DMS 273 treated with DMSO at 0.1 percent for 48 hours (cell line): Measurements from ENCODE around the gene ST6GAL1.

Source experiments
- DNase-seq: peaks from one replicate; lab custom pipeline; 2025; lab: John Stamatoyannopoulos, UW

The ST6GAL1 gene

DNA sequence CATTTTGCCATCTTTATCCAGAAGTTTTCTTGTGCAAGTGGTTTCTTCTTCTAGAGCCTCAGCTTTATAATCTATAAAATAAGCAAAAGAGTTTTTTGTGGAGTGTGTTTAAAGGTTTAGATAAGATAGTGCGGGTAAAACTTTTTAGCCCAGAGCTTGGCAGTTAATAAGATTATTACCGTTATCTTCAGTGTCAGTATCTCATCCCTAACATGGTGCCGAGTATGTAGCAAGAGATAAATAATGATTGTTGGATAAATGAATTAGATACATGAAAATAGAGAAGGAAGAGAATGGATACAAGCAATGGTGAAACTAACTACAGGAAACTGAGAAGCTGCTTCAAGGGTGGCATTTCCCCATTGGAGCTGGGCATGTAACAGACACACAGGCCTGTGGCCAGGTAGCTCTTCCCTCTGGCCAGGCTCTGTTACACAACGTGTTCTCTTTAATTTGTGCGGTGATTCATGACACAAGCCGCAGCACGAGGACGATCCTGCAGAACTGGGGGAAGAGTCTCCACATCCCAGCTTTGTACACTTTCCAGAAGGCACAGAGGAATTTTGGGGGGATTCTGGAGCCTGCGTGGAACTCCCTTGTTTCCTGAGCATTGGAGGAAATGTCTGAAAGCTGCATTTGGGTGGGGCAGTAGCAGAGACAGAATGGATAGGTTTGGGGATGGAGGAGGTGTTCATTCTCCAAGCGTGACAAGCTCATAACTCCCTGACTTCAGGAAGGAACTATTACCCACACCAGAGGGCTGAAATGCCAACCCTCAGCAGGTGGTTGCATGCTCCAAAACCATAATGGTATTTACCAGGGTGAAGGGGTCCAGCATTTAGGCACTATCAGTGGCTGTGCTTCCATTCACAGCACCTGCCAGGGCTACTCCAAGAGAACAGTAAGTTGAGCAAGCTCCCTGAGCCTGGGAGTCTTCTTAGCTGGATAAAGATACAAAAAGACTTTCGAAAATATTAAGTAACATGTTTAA, 14.2 kb upstream of the ST6GAL1 start:
- DNase-seq = no peak

GRCh38 chr3:186917512-186918312, 12.6 kb upstream of the ST6GAL1 start:
- DNase-seq = no peak

DNA sequence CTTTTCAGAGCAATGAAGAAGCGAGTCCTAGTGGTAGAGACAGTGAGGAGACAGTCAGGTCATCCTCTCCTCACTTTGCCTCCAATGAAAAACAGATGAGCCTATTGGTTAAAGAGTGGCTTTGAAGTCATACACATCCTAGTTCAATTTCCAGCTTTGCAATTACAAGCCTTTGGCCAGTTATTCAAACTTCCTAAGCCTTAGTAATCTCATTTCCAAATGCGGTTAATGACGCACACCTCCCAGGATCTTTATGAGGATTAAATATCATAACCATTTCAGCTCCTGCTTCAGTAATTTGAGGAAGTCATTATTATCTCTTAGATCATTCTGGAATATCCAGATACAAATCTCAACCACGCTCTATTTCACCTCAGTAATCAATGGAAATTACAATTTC, 10.0 kb upstream of the ST6GAL1 start:
- no peak for DNase-seq

DNA sequence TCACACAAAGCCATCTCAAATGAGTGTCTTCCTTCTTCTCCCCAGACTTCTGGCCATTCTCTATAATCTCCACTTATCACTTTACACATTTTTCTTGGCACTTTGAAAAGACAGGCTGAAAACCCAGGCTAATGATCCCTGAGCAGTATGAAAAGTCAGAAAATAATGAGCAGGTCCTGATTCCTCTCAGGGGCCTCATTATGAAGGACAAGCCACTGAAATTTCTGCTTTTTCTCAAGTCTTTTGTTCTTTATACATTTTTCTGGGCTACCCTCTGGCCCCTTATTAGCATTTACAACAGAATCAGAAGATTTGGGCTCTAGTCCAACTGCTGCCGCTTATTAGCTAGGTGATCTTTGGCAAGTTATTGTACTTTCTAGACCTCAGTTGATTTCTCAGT, 9.5 kb upstream of the ST6GAL1 start:
- DNase-seq = no peak

GRCh38 chr3:186921578-186921977, 8.7 kb upstream of the ST6GAL1 start:
- DNase-seq = no peak

- no peak for DNase-seq
Observed at GRCh38 chr3:186922224-186922623, 8.1 kb upstream of the ST6GAL1 start.

DNA sequence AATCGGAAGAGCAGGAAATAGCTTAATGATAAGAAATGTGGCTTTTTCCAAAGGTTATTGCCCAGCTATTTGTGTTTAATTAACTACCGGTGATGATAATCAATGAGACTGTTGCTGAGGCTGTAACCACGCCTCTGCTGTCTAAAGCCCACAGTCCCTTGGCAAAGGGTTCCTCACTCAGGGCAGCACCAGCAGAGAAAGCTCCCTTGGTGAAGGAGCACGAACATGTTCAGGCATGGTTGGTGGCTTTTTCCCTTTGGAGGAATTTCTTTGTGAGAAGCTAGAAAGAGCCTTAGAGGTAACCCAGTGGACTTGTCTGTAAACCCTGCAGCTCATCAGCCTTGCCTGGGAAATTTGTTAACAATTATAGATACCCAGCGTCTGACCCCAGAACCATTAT, 7.5 kb upstream of the ST6GAL1 start:
- no peak for DNase-seq

- no peak for DNase-seq
Observed at GRCh38 chr3:186923241-186923640, 7.1 kb upstream of the ST6GAL1 start.

DNA sequence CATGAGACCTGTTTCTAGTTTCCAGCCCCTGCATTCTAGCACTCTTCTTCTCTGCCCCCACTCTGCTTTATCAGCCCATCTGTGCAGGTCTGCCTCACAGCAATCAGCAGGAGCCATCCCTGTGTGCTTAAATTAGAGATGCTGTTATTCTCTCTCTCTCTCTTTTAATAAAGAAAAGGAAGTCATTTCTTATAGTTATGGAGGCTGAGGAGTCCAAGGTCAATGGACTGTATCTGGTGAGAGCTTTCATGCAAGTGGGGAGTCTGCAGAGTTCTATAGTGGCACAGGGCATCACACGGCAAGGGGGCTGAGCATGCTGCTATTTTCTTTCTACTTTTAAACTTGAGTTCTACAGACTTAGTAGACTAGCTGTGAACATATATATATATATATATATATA, 4.5 kb upstream of the ST6GAL1 start:
- DNase-seq = no peak

DNA sequence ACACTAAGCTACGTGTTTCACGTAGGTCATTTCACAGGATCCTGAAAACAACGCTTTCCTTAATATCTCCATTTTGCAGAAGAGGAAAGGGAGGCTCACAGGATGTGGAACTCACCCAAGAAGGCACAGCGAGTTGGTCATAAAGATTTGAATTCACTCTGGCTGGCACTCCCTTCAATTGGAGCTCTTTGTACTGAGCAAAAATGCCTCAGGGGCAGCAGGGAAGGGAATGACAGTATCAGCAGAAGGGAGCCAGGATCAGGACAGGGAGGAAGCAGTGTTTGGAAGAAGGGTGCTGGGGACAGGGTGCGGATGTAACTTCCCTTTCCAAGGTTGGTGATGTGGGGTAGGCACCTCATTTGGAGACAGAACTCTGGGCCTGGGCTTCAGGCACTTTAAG, 1.1 kb upstream of the ST6GAL1 start:
- no peak for DNase-seq

- no peak for DNase-seq
Observed at GRCh38 chr3:186929685-186930084, 641 bp upstream of the ST6GAL1 start.

DNA sequence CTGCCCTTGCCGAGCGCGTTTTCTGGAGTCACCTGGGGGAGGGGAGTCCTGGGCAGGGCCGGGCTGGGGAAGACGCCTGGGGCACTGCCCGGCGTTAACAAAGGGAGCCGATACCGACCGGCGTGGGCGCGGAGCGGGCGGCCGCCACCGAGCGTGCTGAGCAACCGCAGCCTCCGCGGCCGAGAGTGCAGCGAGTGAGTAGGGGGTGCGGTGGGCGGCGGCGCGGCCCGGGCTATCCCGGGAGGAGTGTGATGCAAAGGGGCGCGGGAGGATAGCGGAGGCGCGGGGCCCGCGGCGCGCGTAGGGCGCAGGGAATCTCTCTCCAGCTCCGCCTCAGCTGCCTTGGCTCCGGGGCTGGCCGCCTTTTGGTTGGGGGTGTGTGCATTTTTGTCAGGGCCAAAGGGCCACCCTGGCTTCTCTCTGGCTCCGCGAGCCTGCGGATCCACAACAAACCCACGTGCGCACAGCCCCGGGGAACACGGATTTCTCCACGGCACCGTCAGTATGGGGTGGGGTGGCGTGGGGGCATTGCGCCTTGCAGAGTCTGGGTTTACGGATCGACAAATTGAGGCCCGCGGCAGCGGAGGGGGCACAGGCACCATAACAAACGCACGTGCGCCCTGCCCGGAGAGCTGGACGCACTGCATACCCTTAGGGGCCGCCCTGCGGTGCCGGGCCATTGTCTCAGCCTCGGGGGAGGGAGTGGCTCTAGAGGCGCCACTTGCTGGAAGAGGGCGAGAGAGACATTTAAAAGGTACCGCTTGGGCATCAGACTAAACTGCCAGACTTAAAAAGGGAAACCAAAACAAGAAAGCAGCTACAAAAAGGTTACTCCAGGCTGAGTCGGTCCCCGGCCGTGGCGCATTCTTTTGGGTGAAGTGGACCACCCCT, 560 bp downstream of the ST6GAL1 start:
- peak; percentile 32 for DNase-seq

GRCh38 chr3:186931532-186932280, 1.4 kb downstream of the ST6GAL1 start:
- DNase-seq = peak; percentile 41

DNA sequence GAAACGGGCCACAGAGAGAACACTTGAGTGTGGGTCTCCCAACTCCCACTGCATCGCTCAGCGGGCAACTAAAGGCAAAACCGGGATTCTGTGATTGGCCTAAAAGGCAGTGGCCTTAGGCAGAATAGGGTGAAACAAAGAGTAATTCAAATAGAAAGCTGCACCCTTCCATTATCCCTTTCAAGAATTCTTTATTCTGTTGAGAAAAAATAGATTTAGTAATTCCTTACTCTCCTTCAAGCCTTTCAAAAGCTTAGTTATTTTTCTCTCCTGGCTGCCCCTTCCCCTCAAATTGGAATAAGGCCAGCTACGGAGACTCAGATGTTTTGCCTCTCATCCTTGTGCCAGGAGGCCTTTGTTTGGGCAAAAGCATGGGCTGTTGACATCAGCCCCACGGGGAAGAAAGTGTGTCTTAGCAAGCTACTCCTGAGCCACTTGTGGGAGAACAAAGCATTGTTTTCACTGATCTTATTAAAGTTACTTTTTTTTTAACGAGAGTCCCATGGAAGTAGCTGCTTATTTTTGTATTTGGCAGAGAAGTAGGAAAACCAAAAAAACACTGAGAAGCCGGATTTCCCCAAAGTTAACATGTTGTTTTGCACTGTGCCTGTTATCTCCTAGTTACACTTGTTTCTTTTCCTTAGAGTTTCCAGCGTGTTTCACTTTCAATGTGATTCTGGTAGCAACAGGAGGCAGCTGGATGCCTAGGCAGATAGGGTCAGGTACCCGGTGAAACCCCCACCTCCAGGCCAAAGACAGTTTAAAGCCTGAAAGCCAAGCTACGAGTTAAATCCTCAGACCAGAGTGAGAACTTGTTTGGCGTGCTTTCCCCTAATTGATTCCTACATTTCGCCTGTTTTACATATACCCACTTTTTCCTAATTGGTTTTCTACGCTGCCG, 2.2 kb downstream of the ST6GAL1 start:
- DNase-seq = no peak

DNA sequence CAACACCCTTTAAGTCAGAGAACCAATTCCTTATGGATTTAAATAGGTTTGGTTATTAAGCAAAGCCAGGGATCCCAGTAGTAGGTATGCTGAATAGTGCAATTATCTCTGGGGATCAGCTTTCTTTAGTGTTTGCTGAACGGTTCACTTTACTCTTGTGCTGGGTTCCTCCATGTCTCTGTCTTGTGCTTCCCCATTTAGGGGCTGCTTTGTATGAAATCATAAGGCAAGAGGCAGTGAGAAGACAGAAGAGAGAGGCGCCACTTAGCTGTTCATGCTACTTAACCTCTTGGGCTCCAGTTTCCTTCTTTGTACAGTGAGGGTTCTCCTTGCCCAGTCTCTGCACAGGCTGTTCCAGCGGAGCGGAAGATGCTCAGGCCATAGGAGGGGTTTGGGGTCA, 3.5 kb downstream of the ST6GAL1 start:
- no peak for DNase-seq

DNA sequence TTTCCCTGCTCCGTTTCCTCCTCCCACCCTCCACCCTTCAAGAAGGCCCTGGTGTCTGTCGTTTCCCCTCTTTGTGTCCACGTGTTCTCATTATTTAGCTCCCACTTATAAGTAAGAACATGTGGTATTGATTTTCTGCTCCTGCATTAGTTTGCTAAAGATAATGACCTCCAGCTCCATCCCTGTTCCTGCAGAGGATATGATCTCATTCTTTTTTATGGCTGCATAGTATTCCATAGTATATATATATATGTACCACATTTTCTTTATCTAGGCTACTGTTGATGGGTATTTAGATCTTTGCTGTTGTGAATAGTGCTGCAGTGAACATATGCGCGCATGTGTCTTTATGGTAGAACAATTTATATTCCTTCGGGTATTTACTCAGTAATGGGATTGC, 4.8 kb downstream of the ST6GAL1 start:
- no peak for DNase-seq

DNA sequence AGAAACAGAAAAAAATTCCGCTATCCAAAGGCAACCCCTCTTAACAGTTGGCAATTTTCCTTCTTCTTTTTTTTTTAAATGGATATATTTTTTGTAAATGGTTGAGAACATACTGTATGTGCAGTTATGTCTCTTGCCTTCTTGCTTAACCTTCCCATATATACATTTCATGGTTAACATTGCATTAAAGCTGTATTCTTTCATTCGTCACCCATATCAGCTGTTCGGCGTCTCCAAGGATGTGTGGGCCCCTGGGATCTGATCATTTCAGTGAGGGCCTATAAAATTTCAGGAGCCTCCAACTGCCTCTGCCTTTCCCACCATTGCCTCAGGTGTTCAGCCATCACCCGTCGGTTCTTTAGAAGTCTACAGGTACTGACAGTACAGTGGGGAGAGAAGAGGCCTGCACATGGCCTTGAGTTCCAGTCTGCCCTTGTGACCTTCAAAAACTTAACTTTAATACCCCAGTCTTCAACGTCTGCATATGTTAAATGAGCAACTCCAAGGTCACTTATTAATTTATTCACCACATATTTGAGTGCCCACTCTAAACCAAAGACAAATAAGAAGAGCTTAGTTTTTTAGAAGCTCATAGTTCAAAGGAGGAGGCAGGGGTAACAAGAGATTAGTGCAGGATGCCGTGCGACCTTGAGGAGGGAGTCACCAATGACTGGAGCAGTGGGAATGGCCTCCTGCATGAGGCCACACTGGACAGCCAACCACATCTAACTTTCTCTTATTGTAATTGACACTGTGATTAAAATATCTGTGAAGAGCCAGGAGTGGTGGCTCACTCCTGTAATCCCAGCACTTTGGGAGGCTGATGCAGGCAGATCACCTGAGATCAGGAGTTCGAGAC, 6.9 kb downstream of the ST6GAL1 start:
- DNase-seq = no peak

- no peak for DNase-seq
Observed at GRCh38 chr3:186938716-186939115, 8.4 kb downstream of the ST6GAL1 start.

DNA sequence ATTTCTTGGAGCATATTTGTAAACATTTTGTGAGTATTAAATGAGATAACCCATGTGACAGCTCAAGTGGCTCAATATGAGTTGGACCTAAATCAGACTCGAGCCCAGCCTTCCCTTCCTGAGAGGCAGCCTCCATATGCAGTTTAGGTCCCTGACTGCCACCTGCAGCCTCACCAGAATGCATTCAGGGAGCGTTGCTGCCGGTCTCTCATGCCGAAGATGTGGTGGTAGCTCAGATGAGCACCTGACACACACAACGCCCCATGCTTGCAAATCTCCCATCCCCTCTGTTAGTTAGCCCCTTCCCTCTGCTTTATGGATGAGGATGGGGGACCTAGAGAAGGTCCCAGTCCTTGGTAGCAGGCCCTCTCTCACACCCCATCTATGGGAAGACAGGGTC, 9.2 kb downstream of the ST6GAL1 start:
- DNase-seq = no peak
